HG03108 (cell line): ENCODE measurements around the gene GALNT12.

Experiments used
- ATAC-seq: cut with Tn5 transposase; IDR thresholded peaks from one replicate; pipeline ENCODE4 v1.9.1; 2021; ENCODE audit warnings: moderate library complexity; ENCODE audit not compliant: unreplicated experiment

GALNT12 gene

DNA sequence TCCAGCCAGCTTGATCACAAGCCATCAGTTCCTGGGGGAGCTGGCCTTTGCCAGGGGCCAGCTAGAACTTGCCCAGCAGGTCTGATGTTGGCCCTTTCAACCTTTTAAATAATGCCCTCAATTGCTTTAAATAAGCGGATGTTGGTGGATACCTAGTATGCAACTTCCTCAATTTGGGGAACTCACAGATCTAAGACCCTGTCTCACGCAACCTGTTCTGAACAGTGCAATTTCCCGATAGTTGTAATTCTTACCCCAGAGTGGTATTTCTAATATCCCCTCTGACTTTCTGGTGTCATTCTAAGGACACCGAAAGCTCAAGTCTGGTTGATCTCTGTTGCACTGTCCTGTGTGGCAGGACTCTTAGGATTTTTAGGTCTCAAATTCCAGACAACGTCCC, 23.1 kb downstream of the GALNT12 start:
- ATAC-seq: no peak

GRCh38 chr9:98831696-98832095, 24.2 kb downstream of the GALNT12 start:
- no peak for ATAC-seq

DNA sequence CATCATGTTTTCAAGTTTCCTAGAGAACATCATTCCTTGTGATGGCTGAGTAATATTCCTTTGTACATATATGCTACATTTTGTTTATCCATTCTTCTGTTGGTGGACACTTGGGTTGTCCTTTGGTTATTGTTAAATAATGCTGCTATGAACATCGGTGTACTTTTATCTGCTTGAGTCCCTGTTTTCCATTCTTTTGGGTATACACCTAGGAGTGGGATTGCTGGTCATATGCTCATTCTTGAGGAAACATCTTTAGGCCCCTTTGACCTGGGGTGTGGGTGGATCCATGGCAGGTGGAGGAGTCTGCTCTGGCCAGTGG, 25.3 kb downstream of the GALNT12 start:
- no peak for ATAC-seq

DNA sequence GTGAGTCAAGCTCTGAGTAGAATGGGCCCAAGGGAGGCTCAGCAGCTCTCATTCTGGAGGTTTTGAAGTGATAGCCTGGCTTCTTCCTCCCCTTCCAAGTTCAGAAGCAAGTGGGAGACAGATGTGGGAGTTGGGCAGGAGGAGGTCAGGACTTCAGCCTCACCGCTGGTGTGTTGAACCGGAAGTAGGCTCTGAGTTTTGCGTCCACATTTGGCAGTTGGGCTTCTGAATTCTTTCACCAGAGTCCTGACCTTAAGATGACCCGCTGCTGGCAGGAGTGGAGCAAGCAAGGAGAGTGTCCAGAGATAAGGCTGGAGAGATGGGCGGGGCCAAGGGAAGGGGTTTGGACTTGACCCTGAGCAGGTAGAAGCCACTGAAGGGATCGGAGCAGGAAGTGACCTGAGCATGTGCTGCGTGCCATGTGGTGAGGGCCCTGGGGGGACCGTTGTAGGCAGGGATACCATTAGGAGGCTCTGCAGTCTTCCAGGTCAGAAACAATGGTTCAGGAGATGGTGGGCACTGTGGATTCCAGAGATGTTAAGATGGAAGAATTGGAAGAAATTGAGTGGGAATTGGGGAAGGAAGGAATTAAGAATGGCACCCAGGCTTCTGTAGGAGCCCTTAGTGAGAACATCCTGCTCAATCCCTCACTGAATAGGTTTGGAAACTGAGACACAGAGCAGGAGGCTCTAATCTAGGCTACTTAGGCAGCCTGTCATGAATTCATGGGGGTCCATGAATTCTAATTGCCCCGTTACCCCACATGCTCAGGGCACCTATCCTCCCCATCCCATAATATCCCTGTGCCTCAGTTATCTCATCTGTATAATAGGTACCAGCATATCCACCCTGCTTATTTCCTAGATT, 25.9 kb downstream of the GALNT12 start:
- no peak for ATAC-seq

DNA sequence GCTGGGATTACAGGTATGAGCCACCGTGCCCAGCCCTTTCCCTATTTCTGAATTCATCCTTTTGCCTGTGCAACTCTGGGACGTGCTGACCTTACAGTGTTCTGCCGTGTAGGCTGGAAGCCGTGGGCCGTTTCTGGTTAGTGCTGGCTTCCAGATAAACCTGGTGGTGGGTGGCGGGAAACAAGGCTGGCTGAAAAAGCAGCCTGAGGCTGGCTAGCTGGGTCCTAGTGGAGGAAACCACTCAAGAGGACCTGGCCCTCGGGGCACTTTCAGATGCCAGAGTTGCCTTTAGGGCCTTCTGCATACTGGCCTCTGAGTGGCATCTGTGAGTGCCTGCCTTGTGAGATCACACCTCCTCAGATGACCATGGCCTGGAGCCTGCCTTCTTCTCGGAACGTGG, 26.9 kb downstream of the GALNT12 start:
- ATAC-seq: no peak

DNA sequence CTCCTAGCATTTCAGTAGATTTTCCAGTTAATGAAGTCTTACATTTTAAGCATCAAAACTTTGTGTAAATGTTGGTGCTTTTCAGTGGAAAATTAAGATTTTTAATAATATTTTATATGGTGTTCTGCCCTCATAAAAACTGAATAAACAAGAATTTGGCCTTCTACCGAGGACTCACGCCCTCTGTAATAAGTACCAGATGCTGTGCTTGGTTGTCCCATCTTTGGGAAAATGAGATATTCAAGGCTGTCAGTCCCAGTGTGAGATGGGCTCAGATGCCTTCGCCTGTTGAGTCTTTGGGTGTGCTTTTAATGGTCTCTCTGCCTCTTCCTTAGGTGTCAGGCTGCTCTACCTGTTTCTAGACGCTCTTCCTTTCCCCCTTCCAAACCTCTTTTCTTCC, 28.7 kb downstream of the GALNT12 start:
- ATAC-seq: no peak

- no peak for ATAC-seq
Observed at GRCh38 chr9:98837516-98837915, 30.0 kb downstream of the GALNT12 start.

GRCh38 chr9:98838155-98838867, 30.8 kb downstream of the GALNT12 start:
- ATAC-seq: no peak

- ATAC-seq: no peak
Observed at GRCh38 chr9:98838868-98839565, 31.5 kb downstream of the GALNT12 start.

- ATAC-seq: no peak
Observed at GRCh38 chr9:98839724-98840123, 32.3 kb downstream of the GALNT12 start.

- ATAC-seq: no peak
Observed at GRCh38 chr9:98842510-98842909, 35.0 kb downstream of the GALNT12 start.

GRCh38 chr9:98846081-98846480, 38.6 kb downstream of the GALNT12 start:
- no peak for ATAC-seq

- ATAC-seq: no peak
Observed at GRCh38 chr9:98846879-98847278, 39.4 kb downstream of the GALNT12 start.

DNA sequence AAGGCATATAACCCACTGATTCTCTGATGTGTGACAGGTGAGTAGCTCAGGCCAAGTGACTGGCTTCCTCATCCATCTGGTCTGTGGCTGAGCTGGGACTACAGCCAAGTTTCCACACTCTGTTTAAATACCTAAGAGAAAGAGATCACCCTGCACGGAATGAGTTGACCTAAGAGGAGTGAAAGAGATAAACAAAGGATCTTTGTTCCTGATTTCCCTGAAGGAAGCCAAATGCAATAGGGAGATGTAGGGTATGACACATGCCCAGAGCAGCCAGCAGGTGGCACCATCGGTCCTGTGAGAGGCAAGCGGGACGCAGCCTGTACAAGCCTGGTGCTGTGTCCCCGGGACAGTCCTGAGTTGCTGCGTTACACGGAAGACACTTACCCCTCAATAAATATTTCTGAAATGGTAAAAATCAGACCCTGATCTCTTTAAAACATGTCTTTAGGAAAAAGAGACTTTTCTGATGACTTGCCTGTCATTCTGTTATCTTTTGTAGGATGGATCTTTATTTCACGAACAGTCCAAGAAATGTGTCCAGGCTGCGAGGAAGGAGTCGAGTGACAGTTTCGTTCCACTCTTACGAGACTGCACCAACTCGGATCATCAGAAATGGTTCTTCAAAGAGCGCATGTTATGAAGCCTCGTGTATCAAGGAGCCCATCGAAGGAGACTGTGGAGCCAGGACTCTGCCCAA, 41.1 kb downstream of the GALNT12 start:
- ATAC-seq: no peak

GRCh38 chr9:98849563-98849962, 42.1 kb downstream of the GALNT12 start:
- ATAC-seq: no peak

- no peak for ATAC-seq
Observed at GRCh38 chr9:98850851-98851729, 43.6 kb downstream of the GALNT12 start.

DNA sequence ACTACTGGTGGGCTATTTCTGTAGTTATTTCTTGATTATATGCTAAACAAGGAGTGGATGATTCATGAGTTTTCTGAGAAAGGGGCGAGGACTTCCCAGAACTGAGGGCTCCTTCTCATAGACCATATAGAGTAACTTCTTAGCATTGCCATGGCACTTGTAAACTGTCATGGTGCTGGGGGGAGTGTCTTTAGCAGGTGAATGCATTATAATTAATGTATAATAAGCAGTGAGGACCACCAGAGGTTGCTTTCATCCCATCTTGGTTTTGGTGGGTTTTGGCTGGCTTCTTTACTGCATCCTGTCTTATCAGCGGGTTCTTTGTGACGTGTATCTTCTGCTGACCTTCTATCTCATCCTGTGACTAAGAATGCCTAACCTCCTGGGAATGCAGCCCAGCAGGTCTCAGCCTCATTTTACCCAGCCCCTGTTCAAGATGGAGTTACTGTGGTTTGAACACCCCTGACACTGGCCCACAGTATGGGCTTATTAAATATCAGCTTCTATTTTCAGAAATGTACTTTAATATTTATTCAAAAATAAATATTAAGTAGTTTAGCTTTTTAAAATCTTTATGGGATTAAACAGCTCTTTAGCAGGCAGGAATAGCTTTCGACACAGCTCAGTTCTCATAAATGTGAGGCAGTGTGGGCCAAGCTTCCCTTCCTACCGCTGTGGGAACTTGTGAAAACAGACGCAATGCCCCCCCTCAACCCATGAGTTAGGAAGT, 44.4 kb downstream of the GALNT12 start:
- no peak for ATAC-seq

GRCh38 chr9:98852460-98852734, 44.9 kb downstream of the GALNT12 start:
- no peak for ATAC-seq

DNA sequence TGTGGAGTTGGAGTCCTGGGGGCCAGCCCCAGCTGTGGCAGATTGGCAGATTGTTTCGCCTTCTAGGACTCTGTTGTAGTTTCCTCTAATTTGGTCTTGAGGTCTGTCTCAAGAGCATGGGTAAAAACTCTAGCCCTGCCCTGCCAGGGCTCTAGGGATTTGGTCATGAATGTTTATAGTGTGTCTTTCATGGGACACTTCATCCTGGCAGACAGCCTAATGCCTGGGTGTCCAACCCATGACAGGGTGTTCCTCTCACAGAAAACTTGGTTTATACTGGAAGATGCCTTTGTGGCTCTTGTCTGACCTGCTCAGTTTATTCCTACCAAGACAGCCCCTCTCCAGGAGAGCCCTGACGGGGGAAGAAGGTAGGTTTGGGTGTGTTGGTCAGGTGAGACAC, 45.5 kb downstream of the GALNT12 start:
- ATAC-seq: no peak

- ATAC-seq: no peak
Observed at GRCh38 chr9:98854266-98854665, 46.8 kb downstream of the GALNT12 start.
